RKO (cell line): ENCODE results near the gene CCDC116.
"Not testable (repeated sequence)": the region's sequence is repeated elsewhere in the genome, so short reads cannot be mapped to it uniquely, and the experiment has no call there.

Source experiments
- DNase-seq: peaks from one replicate; pipeline ENCODE4 v3.0.0-alpha.2; 2016; ENCODE audit warnings: low spot score

The CCDC116 gene

DNA sequence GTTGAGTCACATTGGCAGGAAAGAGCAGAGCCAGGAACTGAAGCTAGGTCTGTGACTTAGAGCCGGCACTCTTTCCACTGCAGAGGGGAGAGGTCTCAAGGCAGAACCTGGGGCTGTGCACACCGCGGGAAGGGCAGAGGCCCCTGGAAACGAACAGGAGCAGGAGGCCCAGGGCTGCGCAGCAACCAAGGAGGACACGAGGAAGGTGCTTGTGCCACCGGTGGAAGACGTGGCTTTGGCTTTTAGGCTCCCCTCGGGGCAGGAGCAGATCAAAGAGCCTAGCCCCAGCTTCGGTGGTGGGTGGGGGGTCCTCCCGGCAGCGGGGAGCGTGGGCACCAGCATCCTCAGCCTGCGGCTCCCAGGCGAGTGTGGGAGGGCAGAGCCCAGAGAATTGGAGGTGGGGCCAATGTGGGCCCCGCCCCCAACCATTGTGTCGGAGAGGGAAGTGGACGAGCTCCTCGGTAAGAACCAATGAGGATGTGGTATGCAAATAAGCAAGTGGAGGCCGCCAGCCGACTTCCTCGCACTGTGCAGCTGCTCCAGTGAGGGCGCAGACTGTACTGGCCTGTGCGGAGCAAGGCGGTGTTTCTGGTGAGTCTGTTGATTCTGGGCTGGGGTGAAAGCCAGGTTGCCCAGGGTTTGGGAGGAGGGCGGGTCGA lies at the start of gene CCDC116:
Gene CCDC116, plus strand, starts transcription at position 524 of the 659 bp plus-strand sequence. CDS start 422 bp downstream, outside the sequence.
- peak; percentile 81 for DNase-seq

- no peak for DNase-seq
These were observed 49.5 kb upstream of the CCDC116 start for GRCh38 chr22:21582801-21583740.

GRCh38 chr22:21585389-21585788 lies 47.2 kb upstream of the CCDC116 start:
- DNase-seq = no peak

GRCh38 chr22:21587803-21588611 lies 44.6 kb upstream of the CCDC116 start:
- DNase-seq = no peak

GRCh38 chr22:21589396-21589795 lies 43.2 kb upstream of the CCDC116 start:
- DNase-seq = no peak

- DNase-seq = no peak
These were observed 41.5 kb upstream of the CCDC116 start for GRCh38 chr22:21590809-21591641.

- DNase-seq = no peak
These were observed 40.9 kb upstream of the CCDC116 start for GRCh38 chr22:21591695-21592094.

- no peak for DNase-seq
These were observed 40.1 kb upstream of the CCDC116 start for GRCh38 chr22:21592422-21592821.

DNA sequence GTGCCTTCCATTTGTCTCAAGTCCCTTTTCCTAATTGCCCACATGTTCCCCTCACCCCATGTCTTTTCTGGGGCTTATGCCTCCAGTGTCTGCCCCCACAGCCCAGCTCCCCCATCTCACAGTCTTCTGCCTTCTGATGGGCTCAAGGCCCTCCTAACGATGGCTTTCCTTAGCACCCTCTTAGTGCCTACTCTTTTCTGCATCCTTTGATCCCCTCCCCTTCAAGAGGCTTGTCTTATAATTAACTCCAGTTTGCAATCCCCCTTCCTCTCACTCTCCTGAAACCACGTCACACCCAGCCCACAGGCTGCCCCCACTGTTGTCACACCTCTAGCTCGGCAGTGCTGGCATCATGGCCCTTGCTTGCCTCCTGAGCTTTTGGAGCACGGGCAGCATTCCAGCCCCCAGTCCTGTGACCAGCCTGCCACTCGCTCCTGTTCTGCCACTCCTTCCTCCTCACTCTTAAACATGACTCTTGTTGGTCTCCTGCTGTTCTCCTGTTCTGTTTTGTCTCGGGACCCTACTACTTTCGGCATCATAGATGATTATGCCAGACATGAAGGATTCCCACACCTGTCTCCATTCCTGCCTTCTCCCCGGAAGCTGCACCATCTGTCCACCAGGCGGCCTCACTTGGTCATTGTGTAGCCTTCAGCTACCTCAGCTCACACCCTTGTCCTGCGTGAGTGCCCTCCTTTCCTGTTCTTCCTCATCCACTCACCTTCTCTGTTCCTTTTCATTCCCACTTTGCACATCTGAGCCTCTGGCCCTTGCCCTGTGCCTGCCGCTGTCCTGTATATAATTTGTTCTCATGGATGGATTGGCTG lies 38.9 kb upstream of the CCDC116 start:
- no peak for DNase-seq

GRCh38 chr22:21594865-21595452 lies 37.6 kb upstream of the CCDC116 start:
- no peak for DNase-seq

DNA sequence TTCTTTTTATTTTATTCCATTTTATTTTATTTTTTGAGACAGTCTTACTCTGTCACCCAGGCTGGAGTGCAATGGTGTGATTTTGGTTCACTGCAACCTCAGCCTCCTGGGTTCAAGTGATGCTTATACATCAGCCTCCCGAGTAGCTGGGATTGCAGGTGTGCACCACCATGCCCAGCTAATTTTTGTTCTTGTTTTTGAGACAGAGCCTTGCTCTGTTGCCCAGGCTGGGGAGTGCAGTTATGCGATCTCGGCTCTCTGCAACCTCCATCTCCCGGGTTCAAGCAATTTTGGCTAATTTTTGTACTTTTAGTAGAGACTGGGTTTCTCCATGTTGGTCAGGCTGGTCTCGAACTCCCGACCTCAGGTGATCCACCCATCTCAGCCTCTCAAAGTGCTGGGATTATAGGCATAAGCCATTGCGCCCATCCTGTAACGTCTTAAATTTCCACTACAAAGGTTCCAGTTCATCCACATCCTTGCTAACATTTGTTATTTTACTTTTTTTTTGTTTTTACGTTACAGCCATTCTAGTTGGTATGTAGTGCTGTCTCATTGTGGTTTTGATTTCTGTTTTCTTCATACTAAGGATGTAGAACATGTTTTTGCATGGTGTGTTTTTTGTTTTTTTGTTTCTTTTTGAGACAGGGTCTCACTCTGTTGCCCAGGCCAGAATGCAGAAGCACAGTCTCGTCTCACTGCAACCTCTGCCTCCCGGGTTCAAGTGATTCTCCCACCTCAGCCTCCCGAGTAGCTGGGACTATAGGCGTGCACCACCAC lies 36.0 kb upstream of the CCDC116 start:
- DNase-seq = not testable (repeated sequence)

- DNase-seq = no peak
These were observed 34.3 kb upstream of the CCDC116 start for GRCh38 chr22:21598302-21598701.

- no peak for DNase-seq
These were observed 33.3 kb upstream of the CCDC116 start for GRCh38 chr22:21599053-21599893.

- DNase-seq = no peak
These were observed 30.0 kb upstream of the CCDC116 start for GRCh38 chr22:21602579-21602978.

DNA sequence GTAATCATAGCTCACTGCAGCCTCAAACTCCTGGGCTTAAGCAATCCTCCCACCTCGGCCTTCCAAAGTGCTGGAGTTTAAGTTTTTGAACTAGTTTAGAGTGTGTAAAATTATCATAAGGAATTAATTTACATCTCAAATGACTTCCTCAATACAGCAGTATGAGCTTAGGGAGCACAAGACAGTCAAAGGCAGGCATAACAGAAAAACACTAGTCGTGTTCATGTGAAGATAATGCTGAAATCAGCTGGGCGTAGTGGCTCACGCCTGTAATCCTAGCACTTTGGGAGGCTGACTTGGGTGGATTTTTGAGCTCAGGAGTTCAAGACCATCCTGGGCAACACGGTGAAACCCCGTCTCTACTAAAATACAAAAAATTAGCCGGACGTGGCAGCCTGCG lies 28.6 kb upstream of the CCDC116 start:
- DNase-seq = no peak

DNA sequence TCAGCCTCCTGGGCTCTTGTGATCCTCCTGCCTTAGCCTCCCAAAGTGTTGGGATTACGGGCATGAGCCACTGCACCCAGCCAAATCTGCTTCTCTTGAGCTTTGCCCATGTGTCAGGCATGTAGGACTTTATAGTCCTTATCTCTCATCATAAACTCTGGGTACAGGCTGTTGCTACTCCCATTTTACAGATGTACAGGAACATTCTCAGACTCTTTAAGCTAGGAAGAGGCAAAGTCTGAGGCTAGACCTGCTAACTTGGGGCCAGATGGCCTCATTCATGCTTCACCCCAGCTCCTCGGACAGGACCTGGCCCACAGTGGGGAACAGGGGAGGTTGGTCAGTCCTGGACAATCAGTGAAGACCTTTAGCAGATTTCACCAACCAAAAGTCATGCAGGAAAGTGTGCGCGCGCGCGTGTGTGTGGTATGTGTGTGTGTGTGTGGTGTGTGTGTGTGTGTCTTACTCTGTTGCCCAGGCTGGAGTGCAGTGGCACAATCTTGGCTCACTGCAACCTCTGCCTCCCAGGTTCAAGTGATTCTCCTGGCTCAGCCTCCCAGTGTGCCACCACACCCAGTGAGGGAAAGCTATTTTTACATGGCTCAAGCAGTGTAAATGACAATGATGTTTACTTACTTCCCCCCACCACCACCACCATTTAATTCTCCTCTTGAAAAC lies 26.5 kb upstream of the CCDC116 start:
- no peak for DNase-seq

- no peak for DNase-seq
These were observed 25.8 kb upstream of the CCDC116 start for GRCh38 chr22:21606775-21607174.
